SU-DHL-6 (cell line): ENCODE measurements around the gene ATG9B.

Experiments used
- H2AFZ ChIP-seq: fragments of 200-600 bp; sonication (generic); 2 replicates; pipeline ENCODE4 v1.6.1; 2014; ENCODE audit warnings: low read depth, mild to moderate bottlenecking, moderate library complexity, mixed read lengths, antibody characterized with exemption, low read length; ENCODE audit not compliant: severe bottlenecking
- H3F3A ChIP-seq: fragments of 200-600 bp; shearing (Covaris generic); 2 replicates; pipeline ENCODE4 v1.6.0; 2016; ENCODE audit warnings: antibody characterized with exemption, mild to moderate bottlenecking; ENCODE audit not compliant: insufficient read depth
- H3K27ac ChIP-seq: fragments of 200-600 bp; sonication (generic); 2 replicates; pipeline ENCODE4 v1.5.1; 2016; ENCODE audit warnings: low read depth, mild to moderate bottlenecking, low read length, moderate library complexity, mixed read lengths
- H3K27me3 ChIP-seq: fragments of 200-600 bp; sonication (generic), shearing (Covaris generic); 2 replicates; pipeline ENCODE4 v1.6.0; 2014; ENCODE audit warnings: mild to moderate bottlenecking, low read length
- H3K36me3 ChIP-seq: fragments of 200-600 bp; sonication (generic); 2 replicates; pipeline ENCODE4 v1.6.1; 2014; ENCODE audit warnings: mild to moderate bottlenecking, low read length, mixed read lengths
- H3K4me2 ChIP-seq: fragments of 300-600, 200-600 bp; shearing (Covaris generic), sonication (generic); 2 replicates; pipeline ENCODE4 v1.6.0; 2014; ENCODE audit warnings: low read length, low read depth, mild to moderate bottlenecking; ENCODE audit not compliant: poor library complexity, severe bottlenecking
- H3K4me3 ChIP-seq: fragments of 200-600 bp; sonication (generic); 2 replicates; pipeline ENCODE4 v1.5.1; 2014; ENCODE audit warnings: antibody characterized with exemption, low read length, mild to moderate bottlenecking, mixed read lengths; ENCODE audit not compliant: insufficient read depth, poor library complexity, severe bottlenecking
- H3K79me2 ChIP-seq: fragments of 200-600 bp; sonication (generic); 2 replicates; pipeline ENCODE4 v1.6.1; 2014; ENCODE audit warnings: mild to moderate bottlenecking, low read length, moderate library complexity; ENCODE audit not compliant: insufficient read depth
- H3K9ac ChIP-seq: fragments of 200-600 bp; sonication (generic); 2 replicates; pipeline ENCODE4 v1.7.0; 2014; ENCODE audit warnings: mild to moderate bottlenecking, low read length
- H3K9me2 ChIP-seq: fragments of 200-600 bp; sonication (generic); replicated peaks from 2 replicates; pipeline ENCODE4 v1.6.1; 2014; ENCODE audit warnings: low read length; ENCODE audit not compliant: insufficient read depth
- H3K9me3 ChIP-seq: fragments of 200-600 bp; sonication (generic); 2 replicates; pipeline ENCODE4 v1.6.1; 2014; ENCODE audit warnings: low read length, mixed read lengths; ENCODE audit not compliant: insufficient read depth
- H4K20me1 ChIP-seq: fragments of 200-600 bp; sonication (generic); 2 replicates; pipeline ENCODE4 v1.6.1; 2014; ENCODE audit warnings: low read depth, mild to moderate bottlenecking, antibody characterized with exemption, low read length, moderate library complexity, mixed read lengths
- CTCF ChIP-seq: fragments of 200-600 bp; sonication (generic); IDR thresholded peaks from one replicate; pipeline ENCODE4 v1.5.1; 2017; ENCODE audit warnings: antibody characterized with exemption, mild to moderate bottlenecking, low read length, moderate library complexity; ENCODE audit not compliant: insufficient read depth, poor library complexity, severe bottlenecking
- EZH2phosphoT487 ChIP-seq: fragments of 200-600 bp; sonication (generic), shearing (Covaris generic); conservative IDR thresholded peaks from 2 replicates; pipeline ENCODE4 v1.6.1; 2018; ENCODE audit warnings: mild to moderate bottlenecking, antibody characterized with exemption, low read length, moderate library complexity, mixed read lengths

ATG9B gene

GRCh38 chr7:151019130-151019447 is 5.2 kb downstream of the ATG9B start:
- H3K36me3 ChIP-seq = no peaks in the 10 kb centered on the region
- no peak overlapping the region for H3K27ac ChIP-seq
- H3F3A ChIP-seq = no peaks in the 10 kb centered on the region
- H3K79me2 ChIP-seq = no peaks in the 10 kb centered on the region
- no peaks in the 10 kb centered on the region for H3K9me3 ChIP-seq
- H3K4me2 ChIP-seq = no peak overlapping the region
- H2AFZ ChIP-seq = no peak overlapping the region
- H3K9ac ChIP-seq = no peak overlapping the region
- H4K20me1 ChIP-seq = no peaks in the 10 kb centered on the region
- H3K27me3 ChIP-seq = no peaks in the 10 kb centered on the region
- TF ChIP-seq CTCF = no peak
- no peak for TF ChIP-seq EZH2phosphoT487
- no peak overlapping the region for H3K4me3 ChIP-seq
- no peaks in the 10 kb centered on the region for H3K9me2 ChIP-seq

GRCh38 chr7:151018421-151019129 is 5.7 kb downstream of the ATG9B start:
- Histone ChIP-seq H3K36me3 (no peaks in the 10 kb centered on the region), H3K27ac (no peak overlapping the region), H2AFZ (no peak overlapping the region), H3K27me3 (no peaks in the 10 kb centered on the region), H3F3A (no peaks in the 10 kb centered on the region), H4K20me1 (no peaks in the 10 kb centered on the region), H3K4me2 (peak overlapping the region; percentile 40), H3K9me2 (no peaks in the 10 kb centered on the region), H3K4me3 (no peak overlapping the region), H3K9me3 (no peaks in the 10 kb centered on the region), H3K9ac (no peak overlapping the region), H3K79me2 (no peaks in the 10 kb centered on the region)
- no peak for TF ChIP-seq CTCF
- no peak for TF ChIP-seq EZH2phosphoT487

- no peaks in the 10 kb centered on the region for H3F3A ChIP-seq
- H3K27ac ChIP-seq = no peak overlapping the region
- peak overlapping the region; percentile 40 for H3K4me2 ChIP-seq
- peak overlapping the region; percentile 24; the same call in 1 of the 2 replicates for H3K9ac ChIP-seq
- no peaks in the 10 kb centered on the region for H4K20me1 ChIP-seq
- no peaks in the 10 kb centered on the region for H3K79me2 ChIP-seq
- no peaks in the 10 kb centered on the region for H3K9me3 ChIP-seq
- no peaks in the 10 kb centered on the region for H3K36me3 ChIP-seq
- TF ChIP-seq CTCF (peak; percentile 89), EZH2phosphoT487 (no peak)
- H3K4me3 ChIP-seq = no peak overlapping the region
- no peaks in the 10 kb centered on the region for H3K27me3 ChIP-seq
- no peaks in the 10 kb centered on the region for H3K9me2 ChIP-seq
- H2AFZ ChIP-seq = peak overlapping the region; percentile 38
Measured at GRCh38 chr7:151017953-151018420, 6.3 kb downstream of the ATG9B start.
